Liver (tissue), 3 donors: Measurements from ENCODE around the gene PLD4.

Experiments
- EGR1 ChIP-seq, 2 donors: IDR thresholded peaks; 2 replicates each; pipeline ENCODE4 v1.6.1; 2016 to 2018; ENCODE audit warnings: antibody characterized with exemption in 2 of 2, low read depth in 2 of 2
- GABPA ChIP-seq, 2 donors: IDR thresholded peaks in 1 of 2; conservative IDR thresholded peaks in 1 of 2; 2 replicates each; pipeline ENCODE4 v1.6.1; 2016; ENCODE audit warnings: antibody characterized with exemption in 2 of 2, mild to moderate bottlenecking in 1 of 2, moderate library complexity in 1 of 2
- SP1 ChIP-seq: IDR thresholded peaks from 2 replicates; pipeline ENCODE4 v1.6.1; 2018; ENCODE audit warnings: antibody characterized with exemption, mild to moderate bottlenecking
- TAF1 ChIP-seq: conservative IDR thresholded peaks from 2 replicates; pipeline ENCODE4 v1.6.1; 2016; ENCODE audit warnings: antibody characterized with exemption, mild to moderate bottlenecking
- TF ChIP-seq, protein P1 (sequence below): fragments of 150-350 bp; IDR thresholded peaks from 2 replicates; pipeline ENCODE4 v1.5.1; 2017; ENCODE audit warnings: improper control_type of control experiment, low read depth, low read length; ENCODE audit not compliant: missing input control
- donor health status: healthy.
- donor health status: healthy.

DNA sequence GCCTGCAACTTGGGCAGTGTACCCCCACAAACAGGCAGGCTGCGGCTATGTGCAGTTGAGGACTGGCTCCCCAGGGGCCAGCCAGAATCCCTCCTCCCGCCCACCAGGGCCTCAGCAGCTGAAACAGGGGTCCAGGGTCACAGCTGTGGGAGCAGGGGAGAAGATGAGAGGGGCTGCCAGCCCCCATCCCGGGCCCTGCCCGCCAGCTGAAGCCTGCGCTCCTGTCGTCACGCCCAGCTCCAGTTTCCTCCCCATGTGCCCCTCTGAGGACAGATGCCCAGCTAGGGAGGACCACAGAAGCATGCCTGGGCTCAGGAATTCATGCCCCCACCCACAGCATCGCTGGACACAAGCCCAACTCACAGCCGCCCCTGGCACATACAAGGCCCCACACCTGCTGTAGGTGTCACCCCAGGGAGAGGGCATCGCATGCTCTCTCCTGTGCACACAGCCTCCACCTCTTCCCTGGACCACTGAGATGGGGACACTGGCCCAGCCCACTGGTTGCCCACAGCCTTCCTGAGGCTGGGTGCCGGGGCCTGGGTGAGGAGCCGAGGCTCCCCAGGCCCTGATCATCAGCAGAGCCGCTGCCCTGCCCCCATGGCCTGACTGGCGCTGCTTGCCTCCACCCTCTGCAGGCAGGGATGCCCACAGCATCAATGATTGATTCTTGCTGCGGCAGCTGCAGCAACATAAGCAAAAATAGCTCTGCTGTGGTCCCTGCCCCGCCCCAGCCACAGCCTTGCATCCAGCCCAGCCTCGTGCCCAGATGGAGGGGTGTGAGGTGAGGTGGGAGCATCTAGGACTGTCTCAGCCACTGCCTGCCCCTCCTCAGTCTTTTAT is 57.2 kb downstream of the PLD4 start:
- TF ChIP-seq, protein P1, sequence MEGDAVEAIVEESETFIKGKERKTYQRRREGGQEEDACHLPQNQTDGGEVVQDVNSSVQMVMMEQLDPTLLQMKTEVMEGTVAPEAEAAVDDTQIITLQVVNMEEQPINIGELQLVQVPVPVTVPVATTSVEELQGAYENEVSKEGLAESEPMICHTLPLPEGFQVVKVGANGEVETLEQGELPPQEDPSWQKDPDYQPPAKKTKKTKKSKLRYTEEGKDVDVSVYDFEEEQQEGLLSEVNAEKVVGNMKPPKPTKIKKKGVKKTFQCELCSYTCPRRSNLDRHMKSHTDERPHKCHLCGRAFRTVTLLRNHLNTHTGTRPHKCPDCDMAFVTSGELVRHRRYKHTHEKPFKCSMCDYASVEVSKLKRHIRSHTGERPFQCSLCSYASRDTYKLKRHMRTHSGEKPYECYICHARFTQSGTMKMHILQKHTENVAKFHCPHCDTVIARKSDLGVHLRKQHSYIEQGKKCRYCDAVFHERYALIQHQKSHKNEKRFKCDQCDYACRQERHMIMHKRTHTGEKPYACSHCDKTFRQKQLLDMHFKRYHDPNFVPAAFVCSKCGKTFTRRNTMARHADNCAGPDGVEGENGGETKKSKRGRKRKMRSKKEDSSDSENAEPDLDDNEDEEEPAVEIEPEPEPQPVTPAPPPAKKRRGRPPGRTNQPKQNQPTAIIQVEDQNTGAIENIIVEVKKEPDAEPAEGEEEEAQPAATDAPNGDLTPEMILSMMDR, result no peak
- TF ChIP-seq GABPA (IDR thresholded peaks at IDR 0.05 in 1 of 2, conservative IDR thresholded peaks at IDR 0.05 in 1 of 2), result no peak
- TF ChIP-seq TAF1, result no peak
- no peak for TF ChIP-seq EGR1 (IDR thresholded peaks at IDR 0.05; ENCODE audit: low read depth in 2 of 2)
- no peak for TF ChIP-seq SP1
